GM18867 (cell line): ENCODE results near the gene CLK3.
"Not testable (repeated sequence)": the region's sequence is repeated elsewhere in the genome, so short reads cannot be mapped to it uniquely, and the experiment has no call there.

Experiments
- ATAC-seq: cut with Tn5 transposase; IDR thresholded peaks from one replicate; pipeline ENCODE4 v1.9.1; 2021; ENCODE audit warnings: mild to moderate bottlenecking, moderate library complexity; ENCODE audit not compliant: unreplicated experiment

Gene CLK3

DNA sequence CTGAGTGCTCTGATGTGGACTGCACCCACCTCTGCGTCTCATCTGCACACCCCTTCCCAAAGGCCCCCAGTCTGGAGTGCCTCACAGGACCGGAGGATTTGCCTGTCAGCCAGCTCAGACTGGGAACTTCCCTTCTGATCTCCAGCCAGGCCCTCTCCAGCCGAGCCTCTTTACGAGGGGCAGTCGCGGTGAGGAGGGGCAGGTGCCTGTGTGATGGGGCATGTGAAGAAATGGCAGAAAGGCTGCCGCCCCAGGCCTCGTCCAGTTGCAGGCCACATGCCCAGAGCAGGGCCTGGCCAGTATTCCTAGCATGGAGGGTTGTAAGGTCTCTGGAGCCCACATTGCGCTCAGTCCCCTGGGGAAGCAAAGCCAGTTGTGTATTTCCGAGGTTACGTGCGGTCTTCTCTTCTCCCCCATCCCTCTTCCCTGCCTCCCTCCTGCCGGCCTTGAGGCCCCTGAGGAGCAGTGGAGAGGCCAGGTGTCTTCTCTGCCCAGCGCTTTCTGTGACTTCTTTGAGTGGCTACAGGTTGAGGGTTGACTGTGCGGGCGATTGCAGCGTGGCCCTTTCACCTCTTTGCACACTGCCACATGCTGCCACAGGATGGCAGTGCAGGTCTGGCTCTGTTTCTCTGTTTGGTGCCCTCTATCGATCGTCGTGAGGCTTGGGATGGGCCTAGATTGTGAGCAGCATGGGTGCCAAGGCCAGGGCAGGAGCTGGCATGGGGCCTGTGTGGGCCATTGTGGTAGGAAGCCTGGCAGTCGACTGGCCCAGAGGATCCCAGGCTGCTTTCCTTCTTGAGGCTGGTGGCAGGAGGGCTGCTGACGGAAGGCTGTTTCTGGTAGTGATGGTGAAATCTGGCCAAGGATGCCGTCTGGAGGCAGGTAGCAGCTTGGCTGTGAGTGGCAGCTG is 5.3 kb downstream of the CLK3 start:
- ATAC-seq = peak; percentile 56

DNA sequence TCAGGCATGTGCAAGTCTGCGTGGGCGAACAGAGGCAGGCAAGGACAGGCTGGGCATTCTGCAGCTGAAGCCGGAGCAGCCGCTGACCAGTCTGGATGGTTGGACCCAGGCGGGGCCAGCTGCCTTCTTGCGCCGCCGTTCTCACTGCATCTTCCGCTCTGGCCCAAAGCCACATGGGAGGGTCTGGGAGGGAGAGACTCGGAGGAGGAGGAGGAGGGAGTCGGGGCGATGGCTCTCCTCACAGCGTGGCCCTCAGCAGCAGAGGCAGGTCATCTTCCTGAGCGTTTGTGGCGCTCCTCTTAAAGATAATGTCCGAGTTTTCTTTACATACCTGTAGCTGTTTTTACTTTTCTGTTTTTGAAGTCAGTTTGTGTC is 5.9 kb downstream of the CLK3 start:
- no peak for ATAC-seq

DNA sequence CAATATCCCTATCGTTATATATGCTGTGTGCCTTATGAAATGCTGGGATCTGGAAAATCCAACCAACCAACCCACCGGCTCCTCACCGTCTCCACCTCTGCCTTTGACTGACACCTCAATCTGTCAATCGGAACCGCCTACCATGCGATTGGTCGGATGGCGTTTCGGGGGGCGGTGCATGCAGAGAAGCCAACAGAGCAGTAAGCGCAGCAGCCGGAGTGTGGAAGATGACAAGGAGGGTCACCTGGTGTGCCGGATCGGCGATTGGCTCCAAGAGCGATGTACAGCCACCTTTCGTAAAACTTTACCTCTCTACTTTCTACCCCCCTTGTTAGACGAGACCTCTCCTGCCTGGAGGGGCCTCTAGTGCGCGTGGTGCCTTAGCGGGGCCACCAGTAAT is 6.3 kb downstream of the CLK3 start:
- ATAC-seq = no peak

GRCh38 chr15:74622758-74623157 is 7.1 kb downstream of the CLK3 start:
- ATAC-seq = no peak

DNA sequence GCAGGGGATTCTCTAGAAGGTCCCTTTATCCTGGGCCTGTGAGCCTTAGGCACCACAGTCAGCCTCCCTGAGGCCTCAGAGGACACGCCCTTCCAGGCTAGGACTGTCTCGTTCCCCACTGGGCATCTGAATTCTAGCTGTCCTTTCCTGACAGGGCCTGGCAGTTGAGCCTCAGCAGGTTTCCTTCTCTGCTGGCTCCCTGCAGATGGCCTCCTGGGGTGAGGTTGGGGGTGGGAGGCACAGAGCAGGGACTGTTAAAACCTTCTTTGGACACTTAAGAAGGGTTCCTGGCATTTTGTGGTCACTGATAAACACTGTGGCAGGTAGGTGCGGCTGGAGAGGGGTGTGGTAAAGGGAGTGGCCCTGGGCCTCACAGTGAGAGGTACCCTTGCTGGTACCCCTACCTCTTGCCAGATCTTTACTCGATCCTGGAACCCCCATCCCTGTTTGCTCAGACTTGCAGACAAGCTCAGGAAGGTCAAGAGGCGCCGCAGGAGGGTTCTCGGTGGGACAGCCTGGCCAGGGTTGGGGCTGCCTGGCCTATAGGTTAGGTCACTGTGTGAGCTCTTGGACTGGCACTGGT is 8.5 kb downstream of the CLK3 start:
- no peak for ATAC-seq

- ATAC-seq = no peak
Observed at GRCh38 chr15:74625693-74626092, 10.1 kb downstream of the CLK3 start.

DNA sequence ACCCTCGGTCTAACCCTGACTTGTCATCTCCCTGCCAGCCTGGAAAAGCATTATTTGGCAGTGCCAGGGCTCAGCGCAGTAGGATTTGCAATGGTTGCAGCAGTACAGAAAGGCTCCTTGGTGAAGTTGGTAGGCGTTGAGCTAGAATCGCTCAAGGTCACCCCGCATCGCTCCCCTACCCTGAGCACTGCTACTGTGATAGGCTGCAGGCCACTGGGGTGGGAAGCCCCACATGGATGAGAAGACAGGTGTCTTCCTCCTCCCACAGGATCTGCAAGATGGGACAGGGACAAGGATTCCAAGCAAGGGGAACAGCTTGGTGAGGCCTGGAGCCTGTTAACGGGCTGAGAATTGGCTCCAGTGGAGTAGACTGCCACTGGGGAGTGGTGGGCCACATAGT is 10.7 kb downstream of the CLK3 start:
- no peak for ATAC-seq

DNA sequence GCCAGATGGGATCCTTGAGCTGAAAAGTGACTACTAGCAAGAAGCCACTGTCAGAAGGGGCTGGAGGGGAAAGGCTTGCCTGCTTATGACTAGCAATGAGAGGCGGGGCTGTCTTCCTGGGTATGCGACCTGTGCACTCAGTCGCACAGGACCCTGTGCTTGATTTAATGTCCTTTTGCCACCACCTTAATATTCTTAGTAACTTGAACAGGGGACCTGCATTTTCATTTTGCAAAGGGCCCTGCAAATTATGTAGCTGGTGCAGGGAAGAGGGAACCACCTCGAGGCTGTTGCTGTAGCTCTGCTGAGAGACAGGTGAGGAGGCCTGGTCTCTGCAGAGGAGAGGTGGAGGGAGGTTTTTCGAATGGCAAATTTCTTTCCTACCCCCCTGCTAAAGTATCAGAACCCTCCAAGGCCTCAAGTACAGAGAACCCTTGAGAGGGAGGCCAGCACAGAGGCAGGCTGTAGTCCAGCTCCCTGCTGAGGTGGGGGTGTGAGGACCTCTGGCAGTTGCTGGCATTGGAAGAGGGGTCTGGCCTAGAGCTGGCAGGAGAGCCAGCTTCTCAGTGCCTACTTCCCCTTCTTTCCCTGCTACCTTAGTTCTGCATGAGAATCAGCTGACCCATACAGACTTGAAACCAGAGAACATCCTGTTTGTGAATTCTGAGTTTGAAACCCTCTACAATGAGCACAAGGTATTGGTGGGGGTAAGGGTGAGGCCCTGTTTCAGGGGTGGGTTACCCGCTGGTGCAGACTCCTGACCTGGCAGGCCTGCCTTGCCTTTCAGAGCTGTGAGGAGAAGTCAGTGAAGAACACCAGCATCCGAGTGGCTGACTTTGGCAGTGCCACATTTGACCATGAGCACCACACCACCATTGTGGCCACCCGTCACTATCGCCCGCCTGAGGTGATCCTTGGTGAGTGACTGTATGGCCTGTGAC is 11.4 kb downstream of the CLK3 start:
- ATAC-seq = peak; percentile 56

- ATAC-seq = no peak
Observed at GRCh38 chr15:74627766-74628165, 12.1 kb downstream of the CLK3 start.

DNA sequence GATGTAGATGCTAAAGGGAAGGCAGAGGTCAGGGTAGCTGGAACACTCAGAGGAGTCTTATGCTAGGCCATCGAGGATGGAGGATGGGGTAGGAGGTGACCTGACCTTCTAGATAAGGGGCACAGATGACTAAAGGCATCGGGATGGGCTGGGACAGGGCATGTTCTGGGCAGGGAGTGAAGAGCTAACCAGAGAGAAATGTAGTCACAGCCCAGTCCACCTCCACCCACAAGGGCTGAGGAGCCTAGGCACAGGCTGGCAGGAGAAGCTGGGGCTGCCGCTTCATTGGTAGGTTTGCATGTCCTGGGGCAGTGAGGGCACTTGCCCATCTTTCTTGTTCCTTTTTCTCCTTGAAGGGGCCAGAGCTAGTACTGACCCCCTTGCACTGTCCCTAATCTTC is 12.6 kb downstream of the CLK3 start:
- no peak for ATAC-seq

DNA sequence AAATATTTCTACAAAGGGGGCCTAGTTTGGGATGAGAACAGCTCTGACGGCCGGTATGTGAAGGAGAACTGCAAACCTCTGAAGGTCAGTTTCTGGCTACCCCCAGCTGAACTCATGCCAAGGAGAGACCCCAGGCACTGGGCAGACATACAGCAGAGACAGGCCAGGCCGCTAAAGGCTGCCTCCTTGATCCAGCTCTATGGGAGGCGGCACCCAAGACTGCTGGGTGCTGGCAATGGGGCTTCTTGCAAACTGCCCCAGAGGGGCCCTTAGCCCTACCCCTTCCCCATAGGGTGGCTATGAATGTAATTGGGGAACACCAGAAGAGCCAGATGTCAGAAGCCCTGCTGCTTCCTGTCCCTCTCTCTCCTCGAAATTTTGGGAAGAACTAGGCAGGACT is 13.3 kb downstream of the CLK3 start:
- no peak for ATAC-seq

GRCh38 chr15:74629696-74630095 is 14.1 kb downstream of the CLK3 start:
- ATAC-seq = not testable (repeated sequence)

- ATAC-seq = no peak
Observed at GRCh38 chr15:74630284-74631086, 14.8 kb downstream of the CLK3 start.

GRCh38 chr15:74631087-74631385 is 15.4 kb downstream of the CLK3 start:
- ATAC-seq = no peak

DNA sequence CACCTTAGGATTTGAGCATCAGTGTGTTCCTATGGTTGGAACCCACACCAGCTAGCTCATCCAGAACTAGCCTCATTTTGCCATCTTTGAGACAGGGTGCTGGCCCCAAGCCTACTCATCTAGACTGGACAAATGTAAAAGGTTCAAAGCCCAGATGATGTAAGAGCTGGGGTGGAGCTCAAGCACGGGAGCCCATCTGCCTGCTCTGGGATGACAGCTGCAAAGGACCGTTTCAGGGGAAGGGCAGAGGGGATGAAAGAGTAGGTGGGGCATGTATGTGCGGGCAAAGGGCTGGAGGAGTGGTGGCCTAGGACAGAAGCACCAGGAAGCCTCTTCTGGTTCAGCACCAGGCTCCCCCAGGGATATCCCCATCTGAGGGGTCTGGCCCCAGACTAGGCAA is 15.8 kb downstream of the CLK3 start:
- ATAC-seq = no peak

- ATAC-seq = no peak
Observed at GRCh38 chr15:74631935-74632560, 16.4 kb downstream of the CLK3 start.

DNA sequence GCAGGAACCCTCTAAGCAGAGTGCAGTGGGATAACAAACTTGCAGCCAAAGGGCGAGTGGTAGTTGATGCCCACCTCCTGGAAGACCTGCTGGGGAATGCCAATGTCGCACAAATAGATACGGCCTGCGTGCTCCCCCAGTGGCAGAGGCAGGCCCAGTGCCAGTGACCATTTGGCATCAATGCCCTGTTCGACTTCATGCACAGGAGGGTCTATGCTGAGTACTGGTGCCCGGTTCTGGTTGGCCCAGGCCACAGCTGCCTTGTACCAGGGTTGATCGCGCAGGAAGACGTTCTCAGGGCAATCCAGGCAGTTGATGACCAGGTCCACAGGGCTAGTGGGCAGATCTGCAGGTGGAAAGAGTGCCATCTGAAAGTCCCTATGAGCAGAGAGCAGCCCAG is 17.0 kb downstream of the CLK3 start:
- no peak for ATAC-seq

DNA sequence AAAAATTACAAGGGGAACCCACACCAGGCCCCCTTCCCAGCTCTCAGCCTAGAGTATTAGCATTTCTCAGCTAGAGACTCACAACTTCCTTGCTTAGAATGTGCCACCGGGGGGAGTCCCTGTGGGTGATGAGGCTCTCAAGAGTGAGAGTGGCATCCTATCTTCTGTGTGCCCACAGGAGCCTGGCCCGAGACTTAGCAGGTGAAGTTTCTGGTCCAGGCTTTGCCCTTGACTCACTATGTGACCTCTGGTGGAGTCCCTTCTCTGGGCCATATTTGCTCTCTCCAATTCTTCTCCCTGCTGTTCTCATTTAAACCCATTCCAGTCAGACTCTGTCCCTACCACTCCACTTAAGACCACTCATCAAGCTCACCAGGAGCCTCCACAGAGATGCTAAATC is 18.1 kb downstream of the CLK3 start:
- no peak for ATAC-seq

- peak; percentile 52 for ATAC-seq
Observed at GRCh38 chr15:74635228-74635627, 19.6 kb downstream of the CLK3 start.

DNA sequence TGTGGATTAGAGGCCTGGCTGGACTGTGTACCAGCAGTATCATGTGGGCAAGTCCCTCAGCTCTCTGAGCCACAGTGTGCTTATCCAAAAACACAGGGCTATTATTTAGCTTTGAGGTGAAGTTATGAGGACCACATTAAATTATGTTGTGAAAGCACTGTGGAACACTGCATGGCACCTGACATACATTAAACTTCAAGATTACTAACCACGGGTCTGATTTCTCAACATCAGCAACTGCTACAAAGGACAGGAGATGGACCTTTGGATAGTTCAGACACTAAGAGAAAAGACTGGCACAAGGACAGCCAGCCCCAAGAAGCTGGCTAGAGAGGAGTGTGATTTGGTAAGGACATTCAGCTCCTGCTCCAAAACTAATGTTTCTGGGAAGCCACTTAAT is 21.3 kb downstream of the CLK3 start:
- ATAC-seq = no peak
